Lung microvascular endothelial cell (primary cell): ENCODE measurements around the gene FBLN2. TPM values are rescaled to one million over a fixed set of nuclear protein-coding genes. Genes with fewer than 3 reads are reported as not detected.

Source experiments
- DNase-seq, 2 donors: peaks; one replicate each; pipeline versions ENCODE4 v3.0.0 to v3.0.0-alpha.2; 2010; ENCODE audit warnings: low read depth in 2 of 2
- total RNA-seq: library from RNA; depleted of rRNA; stranded (reverse); fragments of >200 nt; gene quantifications from 2 replicates; pipeline ENCODE4 v1.2.1, GENCODE V29; 2014

The FBLN2 gene
- total RNA-seq, 1 donor from 2014 or later = 10.9 TPM

DNA sequence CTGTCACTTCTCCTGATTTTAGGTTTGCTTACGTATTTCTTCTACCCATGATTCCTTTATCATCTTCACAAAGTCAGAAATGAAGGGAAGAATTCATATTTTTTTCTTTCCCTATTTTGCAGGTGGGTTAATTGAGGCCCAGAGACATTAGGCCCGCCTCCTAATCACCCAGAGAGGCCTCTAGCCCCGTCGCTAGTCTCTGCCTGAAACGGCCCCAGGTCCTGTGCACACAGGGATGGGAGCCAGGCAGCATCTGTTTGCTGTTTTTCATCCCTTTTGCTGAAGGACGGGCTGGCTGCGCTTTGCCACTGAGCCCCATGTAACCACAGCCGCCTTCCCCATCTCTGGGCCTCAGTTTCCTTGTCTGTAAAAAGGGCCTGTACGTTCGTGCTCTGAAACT lies 135.9 kb downstream of the FBLN2 start:
- DNase-seq = no peak

DNA sequence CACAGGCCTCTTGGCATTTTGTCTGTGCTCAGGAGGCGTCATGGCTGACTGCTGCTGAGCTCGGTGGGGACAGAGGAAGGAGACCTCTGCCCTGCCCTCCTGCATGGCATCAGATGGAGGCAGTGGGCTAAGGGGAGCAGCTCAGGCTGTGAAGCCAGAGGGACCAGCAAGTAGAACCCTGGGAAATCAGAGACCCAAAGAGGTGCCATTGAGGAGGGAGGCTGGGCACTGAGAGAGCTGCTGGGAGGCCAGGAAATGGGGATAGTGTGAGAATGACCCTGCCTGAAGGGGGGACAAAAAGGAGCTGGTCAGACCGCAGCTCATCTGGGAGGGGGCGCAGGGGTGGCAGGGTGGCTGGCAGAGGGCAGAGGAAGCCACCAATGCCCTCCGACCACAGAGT lies 136.8 kb downstream of the FBLN2 start:
- DNase-seq = no peak

DNA sequence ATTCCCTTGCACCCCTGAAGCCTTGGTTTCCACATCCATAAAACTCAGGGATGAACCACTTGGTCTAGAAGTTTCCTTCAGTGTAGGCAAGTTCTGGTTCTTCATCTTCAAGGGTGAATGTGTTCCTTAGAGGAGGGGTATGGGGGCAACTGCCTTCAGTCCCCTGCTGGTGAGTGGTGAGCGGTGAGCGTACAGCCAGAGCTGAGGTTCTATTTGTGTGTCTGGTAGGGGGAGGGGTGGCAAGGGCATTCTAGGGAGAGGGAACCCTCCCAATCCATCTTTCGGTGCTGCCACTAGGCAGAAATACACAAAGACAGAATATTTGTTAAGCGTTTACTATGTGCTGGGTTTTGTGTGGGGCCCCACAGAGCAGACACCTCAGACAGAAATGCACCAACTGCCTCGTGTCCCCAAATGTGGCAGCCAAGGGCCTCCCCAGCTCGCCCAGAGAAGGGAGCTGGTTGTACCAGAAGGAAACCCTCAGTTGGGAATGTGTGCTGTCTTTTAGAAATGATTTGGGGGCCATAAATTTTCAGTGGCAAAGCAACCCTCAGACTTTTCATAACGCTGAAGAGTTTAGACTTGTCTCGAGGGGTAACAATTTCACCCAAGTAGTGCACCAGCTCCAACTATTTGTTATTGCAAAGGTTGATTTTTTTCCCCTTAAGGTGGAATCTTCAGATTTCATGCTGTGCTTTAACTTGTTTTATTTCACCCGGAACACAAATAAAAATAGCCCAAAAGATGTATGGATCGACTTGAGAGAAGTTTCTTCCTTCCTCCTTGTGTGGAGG lies 137.6 kb downstream of the FBLN2 start:
- no peak for DNase-seq

DNA sequence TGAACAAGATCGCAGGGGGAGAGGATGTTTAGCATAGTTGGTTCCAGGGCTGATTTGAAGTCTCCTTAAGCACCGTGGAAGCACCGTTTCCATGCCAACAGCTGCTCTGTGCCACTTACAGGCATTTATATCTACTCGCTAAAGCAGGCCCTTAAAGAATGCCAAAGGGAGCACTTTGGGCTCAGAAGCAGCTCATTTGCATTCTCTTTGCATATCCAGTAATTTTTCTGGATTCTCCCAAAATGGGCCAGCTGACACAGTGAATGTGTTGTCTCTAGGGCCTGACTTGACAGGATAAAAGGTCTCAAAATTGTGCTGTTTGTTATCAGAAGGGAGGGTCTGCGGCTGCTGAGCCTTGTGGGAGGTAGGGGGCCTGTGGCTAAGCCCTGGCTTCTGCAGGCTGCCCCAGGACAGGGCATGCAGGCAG lies 138.6 kb downstream of the FBLN2 start:
- DNase-seq = no peak

Other genes starting within 250 kb of the FBLN2 start
- 0.20 and 0.22 TPM in 2 replicates for gene NUP210, start 128.8 kb upstream of the FBLN2 start, total RNA-seq
- gene HDAC11, start 68.8 kb upstream of the FBLN2 start, total RNA-seq = 5.2 and 6.9 TPM in 2 replicates